BE2C (cell line): ENCODE data around the gene MRNIP. TPM values are rescaled to one million over a fixed set of nuclear protein-coding genes. Genes with fewer than 3 reads are reported as not detected.

Experiments used
- DNase-seq: peaks from one replicate; pipeline ENCODE4 v3.0.0-alpha.2; 2020
- H3K27me3 ChIP-seq: fragments of 250-450 bp; sonication (Bioruptor Pico); 2 replicates; pipeline ENCODE4 v1.5.1; 2020; ENCODE audit warnings: mild to moderate bottlenecking
- H3K36me3 ChIP-seq: fragments of 250-450 bp; sonication (Bioruptor Pico); 2 replicates; pipeline ENCODE4 v1.5.1; 2020; ENCODE audit warnings: mild to moderate bottlenecking
- H3K4me1 ChIP-seq: fragments of 250-450 bp; sonication (Bioruptor Pico); 2 replicates; pipeline ENCODE4 v1.5.1; 2020
- H3K4me3 ChIP-seq: 2 replicates; pipeline ENCODE4 v1.5.1; 2011; ENCODE audit warnings: low read depth, low read length
- H3K9me3 ChIP-seq: fragments of 250-450 bp; sonication (Bioruptor Pico); 2 replicates; pipeline ENCODE4 v1.5.1; 2020
- polyA plus RNA-seq: library from polyadenylated mRNA; unstranded; fragments of >200 nt; gene quantifications from one replicate; pipeline ENCODE4 v1.2.1, GENCODE V29; 2012; ENCODE audit warnings: low read depth, missing spikeins; ENCODE audit not compliant: insufficient read length, insufficient read depth
- TF ChIP-seq, protein P1 (sequence below): IDR thresholded peaks from 2 replicates; pipeline ENCODE4 v1.5.1; 2012; ENCODE audit warnings: mild to moderate bottlenecking, low read depth, low read length

MRNIP gene
- polyA plus RNA-seq, result 58.0 TPM

GRCh38 chr5:179858586-179859427, at the start of gene MRNIP:
MRNIP (minus strand) TSS chr5:179858817; CDS start chr5:179858796, 21 bp downstream.
- peak within 1 kb of the TSS; percentile 97 for H3K4me3 ChIP-seq
- H3K9me3 ChIP-seq, result no peaks in the 10 kb centered on the region
- no peaks in the 10 kb centered on the region for H3K27me3 ChIP-seq
- H3K4me1 ChIP-seq, result no peaks in the 10 kb centered on the region
- TF ChIP-seq, protein P1, sequence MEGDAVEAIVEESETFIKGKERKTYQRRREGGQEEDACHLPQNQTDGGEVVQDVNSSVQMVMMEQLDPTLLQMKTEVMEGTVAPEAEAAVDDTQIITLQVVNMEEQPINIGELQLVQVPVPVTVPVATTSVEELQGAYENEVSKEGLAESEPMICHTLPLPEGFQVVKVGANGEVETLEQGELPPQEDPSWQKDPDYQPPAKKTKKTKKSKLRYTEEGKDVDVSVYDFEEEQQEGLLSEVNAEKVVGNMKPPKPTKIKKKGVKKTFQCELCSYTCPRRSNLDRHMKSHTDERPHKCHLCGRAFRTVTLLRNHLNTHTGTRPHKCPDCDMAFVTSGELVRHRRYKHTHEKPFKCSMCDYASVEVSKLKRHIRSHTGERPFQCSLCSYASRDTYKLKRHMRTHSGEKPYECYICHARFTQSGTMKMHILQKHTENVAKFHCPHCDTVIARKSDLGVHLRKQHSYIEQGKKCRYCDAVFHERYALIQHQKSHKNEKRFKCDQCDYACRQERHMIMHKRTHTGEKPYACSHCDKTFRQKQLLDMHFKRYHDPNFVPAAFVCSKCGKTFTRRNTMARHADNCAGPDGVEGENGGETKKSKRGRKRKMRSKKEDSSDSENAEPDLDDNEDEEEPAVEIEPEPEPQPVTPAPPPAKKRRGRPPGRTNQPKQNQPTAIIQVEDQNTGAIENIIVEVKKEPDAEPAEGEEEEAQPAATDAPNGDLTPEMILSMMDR, result no peak
- peak; percentile 98 for DNase-seq
- no peaks in the 10 kb centered on the region for H3K36me3 ChIP-seq

DNA sequence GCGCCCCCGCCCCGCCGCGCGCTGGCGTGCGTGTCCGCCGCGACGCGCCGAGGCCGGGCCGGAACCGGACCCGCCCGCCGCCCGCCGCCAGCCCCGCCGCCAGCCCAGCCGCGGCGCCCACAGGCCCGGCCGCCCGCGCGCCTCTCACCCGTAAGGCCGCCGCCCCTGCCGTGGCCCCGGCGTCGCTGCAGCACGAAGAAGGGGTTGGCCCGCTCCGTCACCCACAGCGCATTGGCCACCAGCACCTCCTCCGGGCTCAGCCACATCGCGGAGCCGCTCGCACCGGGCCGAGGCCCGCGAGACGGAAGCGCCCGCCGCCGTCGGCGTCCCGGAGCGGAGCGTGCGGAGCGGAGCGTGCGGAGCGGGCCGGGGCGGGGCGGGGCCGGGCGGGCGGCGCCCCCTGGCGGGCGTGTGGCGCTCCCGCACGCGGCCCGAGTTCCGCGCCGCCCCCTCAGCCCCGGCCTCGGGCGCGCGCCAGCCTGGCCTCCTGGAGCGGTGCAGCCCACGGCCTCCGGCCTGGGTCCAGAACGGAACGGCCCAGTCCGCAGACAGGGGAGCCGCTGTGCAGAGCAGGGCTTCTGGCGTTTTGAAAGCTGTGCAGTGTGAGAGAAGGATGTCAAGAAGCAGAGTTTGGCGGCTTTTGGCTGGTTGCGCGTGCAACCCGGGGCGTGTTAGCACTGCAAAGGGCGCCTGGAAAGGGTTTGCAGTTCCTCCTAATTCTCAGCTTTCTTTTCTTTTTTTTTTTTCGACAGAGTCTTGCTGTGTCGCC, 49.1 kb upstream of the MRNIP start, which contains the start of gene TBC1D9B:
Gene TBC1D9B, minus strand, starts transcription at position 342 of the 769 bp plus-strand sequence. Its CDS starts 76 bp downstream, at position 266.
- Histone ChIP-seq H3K27me3 (no peaks in the 10 kb centered on the region), H3K9me3 (no peaks in the 10 kb centered on the region), H3K36me3 (no peaks in the 10 kb centered on the region; the same call in 1 of the 2 replicates), H3K4me3 (peak within 1 kb of the TSS; percentile 65), H3K4me1 (no peaks in the 10 kb centered on the region; the same call in none of the 2 replicates)
- TF ChIP-seq, protein P1, result no peak; the same call in 1 of the 2 replicates
- DNase-seq, result peak; percentile 70

DNA sequence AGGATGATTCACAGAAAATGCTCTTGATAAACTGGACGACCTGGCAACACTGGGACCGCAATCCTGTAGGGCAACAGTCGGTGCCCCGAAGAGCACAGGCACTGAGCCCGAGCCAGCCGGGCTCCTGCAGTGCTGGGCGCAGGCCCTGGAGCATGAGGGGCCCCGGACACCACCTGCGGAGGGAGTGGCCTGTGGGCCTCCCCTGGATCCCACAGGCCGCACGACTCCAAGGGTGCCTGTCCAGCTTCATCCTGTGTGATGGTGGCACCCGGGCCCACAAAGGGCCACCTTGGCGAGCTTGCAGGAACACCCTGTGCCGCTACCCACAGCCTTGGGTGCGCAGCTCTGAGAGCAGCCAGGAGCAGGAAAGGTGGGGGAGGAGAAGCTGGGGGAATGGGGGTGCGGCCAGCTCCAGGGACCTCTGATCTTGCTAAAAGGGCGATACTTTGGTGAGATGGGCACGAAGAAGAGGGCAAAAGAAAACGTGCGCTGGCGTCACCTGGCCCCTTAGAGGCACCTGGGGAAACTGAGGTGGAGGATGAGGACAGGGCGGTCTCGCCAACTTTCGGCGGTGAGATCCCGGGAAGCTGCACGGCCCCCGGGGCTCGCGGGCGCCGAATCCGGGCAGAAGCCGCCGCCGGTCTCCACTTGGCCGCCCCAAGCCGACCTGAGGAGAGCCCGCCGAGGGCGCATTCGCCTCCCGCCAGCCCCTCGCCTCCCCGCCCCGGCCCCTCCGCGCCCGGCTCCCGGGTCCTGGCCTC, 48.4 kb upstream of the MRNIP start:
- Histone ChIP-seq H3K4me1 (peaks cover 4% of the 10 kb centered on the region), H3K27me3 (no peaks in the 10 kb centered on the region), H3K36me3 (no peaks in the 10 kb centered on the region; the same call in 1 of the 2 replicates), H3K9me3 (no peaks in the 10 kb centered on the region), H3K4me3 (peak overlapping the region; percentile 65)
- peak; percentile 35 for DNase-seq
- TF ChIP-seq, protein P1, result no peak

DNA sequence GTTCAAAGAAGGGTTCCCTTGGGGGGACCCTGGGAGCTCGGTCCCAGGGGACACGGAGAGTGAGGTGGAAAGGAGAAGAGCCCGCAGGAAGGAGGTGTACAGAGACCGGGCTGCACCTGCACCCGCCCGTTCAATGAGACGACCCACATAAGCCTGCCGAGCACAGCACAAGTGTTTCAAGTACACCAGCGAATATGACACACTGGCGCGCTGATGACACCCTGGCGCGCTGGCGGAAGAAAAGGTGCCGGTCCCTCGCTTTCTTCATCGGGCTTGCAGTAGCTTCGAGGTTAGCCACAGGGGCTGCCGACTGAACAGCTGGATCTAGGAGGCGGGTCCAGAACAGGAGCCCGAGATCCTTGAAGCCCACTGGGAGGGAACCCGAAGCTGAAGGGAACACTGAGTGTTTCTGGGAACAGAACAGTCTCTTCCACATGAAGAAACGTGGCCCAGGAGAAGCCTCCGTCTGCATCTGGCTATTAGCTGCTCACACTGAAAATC, 47.7 kb upstream of the MRNIP start:
- Histone ChIP-seq H3K9me3 (no peaks in the 10 kb centered on the region), H3K4me1 (peaks cover 6% of the 10 kb centered on the region), H3K4me3 (peak overlapping the region; percentile 65), H3K27me3 (no peaks in the 10 kb centered on the region), H3K36me3 (no peaks in the 10 kb centered on the region; the same call in 1 of the 2 replicates)
- DNase-seq, result no peak
- TF ChIP-seq, protein P1, result no peak

GRCh38 chr5:179905161-179905560, 46.5 kb upstream of the MRNIP start:
- Histone ChIP-seq H3K4me1 (peaks cover 6% of the 10 kb centered on the region), H3K4me3 (no peak overlapping the region), H3K36me3 (no peaks in the 10 kb centered on the region; the same call in 1 of the 2 replicates), H3K27me3 (no peaks in the 10 kb centered on the region), H3K9me3 (no peaks in the 10 kb centered on the region)
- TF ChIP-seq, protein P1, result no peak
- DNase-seq, result no peak
